Tibial artery (tissue), 4 donors: ENCODE data around the gene ATP6V1C2.
"Not testable (repeated sequence)": the region's sequence is repeated elsewhere in the genome, so short reads cannot be mapped to it uniquely, and the experiment has no call there.

Source experiments
- DNase-seq, 2 donors: peaks; one replicate each; pipeline ENCODE4 v3.0.0-alpha.2; 2019
- H3K27ac ChIP-seq, 2 donors: fragments of 200-600 bp; sonication (generic) in 1 of 2; 1 replicate in 1 of 2; 2 replicates in 1 of 2; pipeline ENCODE4 v1.5.1; 2018 to 2019; ENCODE audit warnings: mild to moderate bottlenecking in 1 of 2
- H3K27me3 ChIP-seq, 2 donors: fragments of 200-600 bp; sonication (generic) in 1 of 2; one replicate each; pipeline versions ENCODE4 v1.5.1 to v1.6.0; 2016 to 2019
- H3K36me3 ChIP-seq, 3 donors: fragments of 200-600 bp; sonication (generic) in 2 of 3; one replicate each; pipeline ENCODE4 v1.5.1; 2016 to 2019; ENCODE audit warnings: mild to moderate bottlenecking in 2 of 3
- H3K4me1 ChIP-seq, 4 donors: fragments of 200-600 bp; sonication (generic) in 2 of 4; 1 replicate in 3 of 4; 2 replicates in 1 of 4; pipeline ENCODE4 v1.5.1; 2016 to 2019
- H3K4me3 ChIP-seq, 2 donors: fragments of 200-600 bp; sonication (generic) in 1 of 2; 1 replicate in 1 of 2; 2 replicates in 1 of 2; pipeline ENCODE4 v1.5.1; 2018 to 2019; ENCODE audit warnings: mild to moderate bottlenecking in 2 of 2
- H3K9me3 ChIP-seq, 3 donors: fragments of 200-600 bp; sonication (generic) in 1 of 3; one replicate each; pipeline ENCODE4 v1.5.1; 2016 to 2019
- intact Hi-C: fragments of 100-400 bp; cut with DNase I; formaldehyde crosslinking; loops from one replicate; pipeline ENCODE4 v1.15.0; 2023; ENCODE audit warnings: low total_unique reads
- TF ChIP-seq, protein P1 (sequence below), 2 experiments: fragments of 200-600 bp in 1 of 2; fragments of 450-650 bp in 1 of 2; IDR thresholded peaks; one replicate each; pipeline ENCODE4 v1.5.1; 2017 to 2019; ENCODE audit warnings: antibody characterized with exemption in 2 of 2, mild to moderate bottlenecking in 1 of 2, moderate library complexity in 1 of 2

Gene ATP6V1C2

DNA sequence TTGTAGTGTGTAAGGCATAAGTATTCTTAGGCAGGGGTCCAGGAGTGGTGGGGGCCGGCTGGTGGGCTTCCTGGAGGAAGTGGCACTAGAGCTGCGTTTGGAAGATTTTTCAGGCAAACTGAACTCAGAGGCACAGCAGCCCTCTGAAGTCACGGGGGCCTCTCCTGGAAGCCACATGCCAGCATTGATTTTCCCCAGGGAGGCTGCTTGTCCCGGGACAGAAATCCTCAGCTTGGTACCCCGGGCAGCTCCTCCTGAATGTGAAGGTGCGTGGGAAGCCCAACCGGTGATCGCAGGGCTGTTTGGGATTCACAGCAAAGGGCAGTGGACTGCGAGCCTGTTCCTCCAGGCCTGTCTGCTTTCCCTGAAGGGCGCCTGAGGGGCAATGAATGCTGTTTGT lies 92.7 kb downstream of the ATP6V1C2 start:
- intact Hi-C loops: loop anchor here (10.0 kb wide), 1 partner anchor 129 kb away; the partner anchor contains the start of gene NOL10
- H3K36me3 ChIP-seq: no peaks in the 10 kb centered on the region
- DNase-seq: no peak
- no peaks in the 10 kb centered on the region for H3K27me3 ChIP-seq
- no peaks in the 10 kb centered on the region for H3K9me3 ChIP-seq
- H3K4me1 ChIP-seq: peaks cover 0 to 26% (median 14%) of the 10 kb centered on the region in 4 donors
- TF ChIP-seq, protein P1, sequence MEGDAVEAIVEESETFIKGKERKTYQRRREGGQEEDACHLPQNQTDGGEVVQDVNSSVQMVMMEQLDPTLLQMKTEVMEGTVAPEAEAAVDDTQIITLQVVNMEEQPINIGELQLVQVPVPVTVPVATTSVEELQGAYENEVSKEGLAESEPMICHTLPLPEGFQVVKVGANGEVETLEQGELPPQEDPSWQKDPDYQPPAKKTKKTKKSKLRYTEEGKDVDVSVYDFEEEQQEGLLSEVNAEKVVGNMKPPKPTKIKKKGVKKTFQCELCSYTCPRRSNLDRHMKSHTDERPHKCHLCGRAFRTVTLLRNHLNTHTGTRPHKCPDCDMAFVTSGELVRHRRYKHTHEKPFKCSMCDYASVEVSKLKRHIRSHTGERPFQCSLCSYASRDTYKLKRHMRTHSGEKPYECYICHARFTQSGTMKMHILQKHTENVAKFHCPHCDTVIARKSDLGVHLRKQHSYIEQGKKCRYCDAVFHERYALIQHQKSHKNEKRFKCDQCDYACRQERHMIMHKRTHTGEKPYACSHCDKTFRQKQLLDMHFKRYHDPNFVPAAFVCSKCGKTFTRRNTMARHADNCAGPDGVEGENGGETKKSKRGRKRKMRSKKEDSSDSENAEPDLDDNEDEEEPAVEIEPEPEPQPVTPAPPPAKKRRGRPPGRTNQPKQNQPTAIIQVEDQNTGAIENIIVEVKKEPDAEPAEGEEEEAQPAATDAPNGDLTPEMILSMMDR (IDR thresholded peaks at IDR 0.05): no peak
- no peak overlapping the region for H3K4me3 ChIP-seq
- no peak overlapping the region for H3K27ac ChIP-seq

GRCh38 chr2:10814571-10815331 lies 93.3 kb downstream of the ATP6V1C2 start:
- Histone ChIP-seq H3K4me1 (peaks cover 0 to 25% (median 14%) of the 10 kb centered on the region in 4 donors), H3K27ac (no peak overlapping the region), H3K27me3 (peaks cover 0 to 4% of the 10 kb centered on the region in 2 donors), H3K4me3 (no peak overlapping the region), H3K36me3 (no peaks in the 10 kb centered on the region), H3K9me3 (no peaks in the 10 kb centered on the region)
- TF ChIP-seq, protein P1 (IDR thresholded peaks at IDR 0.05): no peak
- DNase-seq: no peak
- intact Hi-C loops: loop anchor here (10.0 kb wide), 1 partner anchor 130 kb away; the partner anchor contains the start of gene NOL10

GRCh38 chr2:10817413-10817812 lies 96.0 kb downstream of the ATP6V1C2 start:
- TF ChIP-seq, protein P1 (IDR thresholded peaks at IDR 0.05): no peak
- intact Hi-C loops: loop anchor here (10.0 kb wide), 1 partner anchor 133 kb away; the partner anchor contains the start of gene NOL10
- Histone ChIP-seq H3K36me3 (no peaks in the 10 kb centered on the region), H3K9me3 (no peaks in the 10 kb centered on the region), H3K27me3 (peaks cover 0 to 23% of the 10 kb centered on the region in 2 donors), H3K27ac (no peak overlapping the region), H3K4me1 (peaks cover 0 to 6% (median 2%) of the 10 kb centered on the region in 4 donors), H3K4me3 (no peak overlapping the region)
- DNase-seq: peak in 1 of 2 donors; percentile 43

- intact Hi-C loops: loop anchor here (10.0 kb wide), 1 partner anchor 134 kb away; the partner anchor contains the start of gene NOL10
- peak in 1 of 2 donors; percentile 4 for DNase-seq
These were observed 96.9 kb downstream of the ATP6V1C2 start for GRCh38 chr2:10818305-10818704.

DNA sequence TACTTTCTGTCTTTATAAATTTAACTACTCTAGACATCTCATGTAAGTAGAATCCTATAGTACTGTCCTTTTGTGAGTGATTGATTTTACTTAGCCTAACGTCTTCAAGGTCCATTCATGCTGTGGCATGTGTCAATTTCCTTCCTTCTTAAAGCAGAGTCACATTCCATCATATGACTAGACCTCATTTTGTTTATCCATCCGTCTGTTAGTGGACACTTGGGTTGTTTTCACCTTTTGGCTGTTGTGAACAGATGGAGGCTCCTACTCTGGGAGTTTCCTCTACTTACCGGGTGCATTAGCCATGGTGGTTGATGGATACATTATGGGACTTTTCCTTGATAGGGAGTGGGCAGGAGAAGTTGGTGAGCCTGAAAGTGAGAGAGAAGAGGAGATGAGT lies 97.6 kb downstream of the ATP6V1C2 start:
- intact Hi-C loops: loop anchor here (10.0 kb wide), 1 partner anchor 134 kb away; the partner anchor contains the start of gene NOL10
- DNase-seq: peak in 1 of 2 donors; percentile 2
- H3K4me1 ChIP-seq: no peaks in the 10 kb centered on the region
- no peak overlapping the region for H3K27ac ChIP-seq
- H3K27me3 ChIP-seq: peaks cover 0 to 24% of the 10 kb centered on the region in 2 donors
- TF ChIP-seq, protein P1 (IDR thresholded peaks at IDR 0.05): no peak
- H3K9me3 ChIP-seq: no peaks in the 10 kb centered on the region
- H3K36me3 ChIP-seq: no peaks in the 10 kb centered on the region
- no peak overlapping the region for H3K4me3 ChIP-seq

More at GRCh38 chr2:10818305-10818704, 96.9 kb downstream of the ATP6V1C2 start:
- H3K27me3 ChIP-seq: peaks cover 0 to 23% of the 10 kb centered on the region in 2 donors
- not testable (repeated sequence) for H3K36me3 ChIP-seq, H3K9me3 ChIP-seq, H3K4me3 ChIP-seq, H3K4me1 ChIP-seq, H3K27ac ChIP-seq

GRCh38 chr2:10819714-10820314 lies 98.4 kb downstream of the ATP6V1C2 start:
- no peaks in the 10 kb centered on the region for H3K36me3 ChIP-seq
- H3K4me3 ChIP-seq: no peak overlapping the region
- peaks cover 0 to 26% of the 10 kb centered on the region in 2 donors for H3K27me3 ChIP-seq
- H3K27ac ChIP-seq: no peak overlapping the region
- no peaks in the 10 kb centered on the region for H3K4me1 ChIP-seq
- TF ChIP-seq, protein P1 (IDR thresholded peaks at IDR 0.05): no peak
- H3K9me3 ChIP-seq: no peaks in the 10 kb centered on the region
- intact Hi-C loops: loop anchor here (10.0 kb wide), 1 partner anchor 135 kb away; the partner anchor contains the start of gene NOL10
- DNase-seq: peak in 1 of 2 donors; percentile 48
